H1 (cell line): ENCODE results near the gene MNX1.
A peak's percentile ranks its signal among the peaks of the same experiment; 100 is the strongest.

Experiments used
- ATF3 ChIP-seq: IDR thresholded peaks from 2 replicates; pipeline ENCODE4 v1.6.1; 2011; ENCODE audit warnings: low read depth, mild to moderate bottlenecking, low read length; ENCODE audit not compliant: insufficient read depth
- EZH2 ChIP-seq: fragments of 200-600 bp; sonication (generic); IDR thresholded peaks from 2 replicates; pipeline ENCODE4 v1.7.1; 2012; ENCODE audit warnings: low read depth, mild to moderate bottlenecking, moderate library complexity, low read length, inconsistent platforms; ENCODE audit not compliant: severe bottlenecking
- POLR2A ChIP-seq, 2 experiments: IDR thresholded peaks; 1 replicate in 1 of 2; 2 replicates in 1 of 2; pipeline ENCODE4 v1.6.1; 2011; ENCODE audit warnings: low read depth in 2 of 2, low read length in 2 of 2, mild to moderate bottlenecking in 2 of 2; ENCODE audit errors: control extremely low read depth in 1 of 2
- TF ChIP-seq, protein P1 (sequence below): IDR thresholded peaks from 2 replicates; pipeline ENCODE4 v1.6.1; 2012; ENCODE audit warnings: inconsistent platforms
- TF ChIP-seq, protein P2 (sequence below), 3 experiments: IDR thresholded peaks; 1 replicate in 2 of 3; 2 replicates in 1 of 3; pipeline versions ENCODE4 v1.5.1 to v1.6.1; 2011; ENCODE audit warnings: low read length in 3 of 3, mild to moderate bottlenecking in 3 of 3, inconsistent platforms in 2 of 3, low read depth in 1 of 3, moderate library complexity in 1 of 3; ENCODE audit not compliant: insufficient read depth in 1 of 3; ENCODE audit errors: control extremely low read depth in 1 of 3

DNA sequence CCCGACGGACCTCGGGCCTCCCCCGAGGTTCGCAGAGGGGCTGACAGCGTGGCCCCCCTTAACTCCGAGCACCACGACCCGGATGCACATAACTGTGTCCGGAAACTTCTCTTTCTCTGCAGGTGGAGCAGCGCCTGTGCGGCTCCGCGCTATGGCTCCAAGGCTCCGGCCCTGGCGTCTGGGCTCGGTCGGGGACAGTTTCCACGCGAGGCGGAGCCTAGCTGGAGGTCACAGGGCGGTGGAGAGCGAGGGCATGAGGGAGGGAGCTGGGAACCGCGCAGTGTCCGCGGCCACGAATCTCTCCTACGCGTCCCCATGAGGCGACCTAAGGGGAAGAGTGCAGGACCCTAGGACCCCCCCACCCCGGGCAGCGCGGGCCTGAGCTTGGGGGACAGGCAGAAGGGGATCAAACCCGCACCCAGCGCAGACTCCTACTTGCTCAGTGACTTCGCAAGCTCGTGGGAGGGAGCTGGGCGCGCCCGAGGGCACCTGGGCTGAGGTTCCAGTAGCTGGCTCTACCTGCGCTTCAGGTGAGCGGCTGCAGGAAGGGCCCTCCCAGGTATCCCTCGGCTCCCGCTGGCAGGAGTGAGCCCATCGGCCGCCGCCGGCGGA, 8.6 kb upstream of the MNX1 start:
- TF ChIP-seq, protein P1, sequence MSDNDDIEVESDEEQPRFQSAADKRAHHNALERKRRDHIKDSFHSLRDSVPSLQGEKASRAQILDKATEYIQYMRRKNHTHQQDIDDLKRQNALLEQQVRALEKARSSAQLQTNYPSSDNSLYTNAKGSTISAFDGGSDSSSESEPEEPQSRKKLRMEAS = no peak
- TF ChIP-seq ATF3 (no peak), POLR2A (IDR thresholded peaks at IDR 0.05; ENCODE audit: control extremely low read depth in 1 of 2, low read depth in 2 of 2, low read length in 2 of 2) (no peak), EZH2 (peak; percentile 82)
- TF ChIP-seq, protein P2, sequence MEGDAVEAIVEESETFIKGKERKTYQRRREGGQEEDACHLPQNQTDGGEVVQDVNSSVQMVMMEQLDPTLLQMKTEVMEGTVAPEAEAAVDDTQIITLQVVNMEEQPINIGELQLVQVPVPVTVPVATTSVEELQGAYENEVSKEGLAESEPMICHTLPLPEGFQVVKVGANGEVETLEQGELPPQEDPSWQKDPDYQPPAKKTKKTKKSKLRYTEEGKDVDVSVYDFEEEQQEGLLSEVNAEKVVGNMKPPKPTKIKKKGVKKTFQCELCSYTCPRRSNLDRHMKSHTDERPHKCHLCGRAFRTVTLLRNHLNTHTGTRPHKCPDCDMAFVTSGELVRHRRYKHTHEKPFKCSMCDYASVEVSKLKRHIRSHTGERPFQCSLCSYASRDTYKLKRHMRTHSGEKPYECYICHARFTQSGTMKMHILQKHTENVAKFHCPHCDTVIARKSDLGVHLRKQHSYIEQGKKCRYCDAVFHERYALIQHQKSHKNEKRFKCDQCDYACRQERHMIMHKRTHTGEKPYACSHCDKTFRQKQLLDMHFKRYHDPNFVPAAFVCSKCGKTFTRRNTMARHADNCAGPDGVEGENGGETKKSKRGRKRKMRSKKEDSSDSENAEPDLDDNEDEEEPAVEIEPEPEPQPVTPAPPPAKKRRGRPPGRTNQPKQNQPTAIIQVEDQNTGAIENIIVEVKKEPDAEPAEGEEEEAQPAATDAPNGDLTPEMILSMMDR (IDR thresholded peaks at IDR 0.05; ENCODE audit: control extremely low read depth in 1 of 3, insufficient read depth in 1 of 3, low read depth in 1 of 3, low read length in 3 of 3) = no peak
